ENCODE measurements around the gene SEMA3F.
"Not testable (repeated sequence)": the region's sequence is repeated elsewhere in the genome, so short reads cannot be mapped to it uniquely, and the experiment has no call there.

Gene SEMA3F

GRCh38 chr3:50215529-50215928 lies 60.4 kb downstream of the SEMA3F start:
- DNase-seq, result no peak

GRCh38 chr3:50217681-50218080 lies 62.6 kb downstream of the SEMA3F start:
- DNase-seq, result no peak

- no peak for DNase-seq
Measured at GRCh38 chr3:50218448-50218847, 63.3 kb downstream of the SEMA3F start.

- DNase-seq, result no peak
Measured at GRCh38 chr3:50219285-50219684, 64.2 kb downstream of the SEMA3F start.

- DNase-seq, result no peak
Measured at GRCh38 chr3:50220109-50220508, 65.0 kb downstream of the SEMA3F start.

- no peak for DNase-seq
Measured at GRCh38 chr3:50221051-50221410, 65.9 kb downstream of the SEMA3F start.

- no peak for DNase-seq
Measured at GRCh38 chr3:50221411-50222168, 66.5 kb downstream of the SEMA3F start.

- DNase-seq, result no peak
Measured at GRCh38 chr3:50222169-50222528, 67.0 kb downstream of the SEMA3F start.

- no peak for DNase-seq
Measured at GRCh38 chr3:50224639-50225038, 69.5 kb downstream of the SEMA3F start.

- DNase-seq, result peak; percentile 61
Measured at GRCh38 chr3:50226888-50227389, 71.8 kb downstream of the SEMA3F start.

- peak; percentile 96 for DNase-seq
Measured at GRCh38 chr3:50227390-50228183, 72.5 kb downstream of the SEMA3F start.

- DNase-seq, result not testable (repeated sequence)
Measured at GRCh38 chr3:50228184-50228763, 73.2 kb downstream of the SEMA3F start.

- DNase-seq, result no peak
Measured at GRCh38 chr3:50229490-50229889, 74.4 kb downstream of the SEMA3F start.

GRCh38 chr3:50230104-50230793 lies 75.1 kb downstream of the SEMA3F start:
- no peak for DNase-seq

- DNase-seq, result no peak
Measured at GRCh38 chr3:50230794-50231125, 75.6 kb downstream of the SEMA3F start.

GRCh38 chr3:50231581-50231980 lies 76.5 kb downstream of the SEMA3F start:
- no peak for DNase-seq

GRCh38 chr3:50232303-50232702 lies 77.2 kb downstream of the SEMA3F start:
- DNase-seq, result no peak

GRCh38 chr3:50233176-50233575 lies 78.1 kb downstream of the SEMA3F start:
- DNase-seq, result no peak

- DNase-seq, result peak; percentile 99
Measured at GRCh38 chr3:50235716-50236483, 80.8 kb downstream of the SEMA3F start, which contains the start of gene GNAI2. Gene GNAI2 (plus strand): TSS chr3:50236204. CDS start chr3:50236336, 132 bp downstream.

GRCh38 chr3:50236484-50237132 lies 81.5 kb downstream of the SEMA3F start:
- no peak for DNase-seq

GRCh38 chr3:50237133-50237651 lies 82.1 kb downstream of the SEMA3F start:
- DNase-seq, result peak; percentile 55
